HG02642 (cell line): Measurements from ENCODE around the gene SBK1.
"Not testable (repeated sequence)": the region's sequence is repeated elsewhere in the genome, so short reads cannot be mapped to it uniquely, and the experiment has no call there.

Source experiments
- ATAC-seq: cut with Tn5 transposase; IDR thresholded peaks from one replicate; pipeline ENCODE4 v1.9.1; 2021; ENCODE audit warnings: mild to moderate bottlenecking; ENCODE audit not compliant: unreplicated experiment, poor library complexity

Gene SBK1

GRCh38 chr16:28291651-28292626 lies at the start of gene SBK1:
Gene SBK1, plus strand, starts transcription at chr16:28292525. Its CDS starts 24,867 bp downstream, at chr16:28317392.
- peak; percentile 93 for ATAC-seq

- not testable (repeated sequence) for ATAC-seq
These were observed 42.8 kb upstream of the SBK1 start for GRCh38 chr16:28249483-28249882.

GRCh38 chr16:28250999-28251398 lies 41.3 kb upstream of the SBK1 start:
- ATAC-seq, result no peak

GRCh38 chr16:28254158-28254557 lies 38.2 kb upstream of the SBK1 start:
- ATAC-seq, result no peak

GRCh38 chr16:28255838-28256237 lies 36.5 kb upstream of the SBK1 start:
- ATAC-seq, result no peak

GRCh38 chr16:28257256-28257655 lies 35.1 kb upstream of the SBK1 start:
- no peak for ATAC-seq

GRCh38 chr16:28258567-28258966 lies 33.8 kb upstream of the SBK1 start:
- ATAC-seq, result no peak

GRCh38 chr16:28259091-28259780 lies 33.1 kb upstream of the SBK1 start:
- ATAC-seq, result no peak

GRCh38 chr16:28259781-28260150 lies 32.6 kb upstream of the SBK1 start:
- no peak for ATAC-seq

GRCh38 chr16:28260193-28260592 lies 32.1 kb upstream of the SBK1 start:
- no peak for ATAC-seq

GRCh38 chr16:28261942-28262341 lies 30.4 kb upstream of the SBK1 start:
- ATAC-seq, result no peak

GRCh38 chr16:28263305-28263704 lies 29.0 kb upstream of the SBK1 start:
- no peak for ATAC-seq

GRCh38 chr16:28264656-28265055 lies 27.7 kb upstream of the SBK1 start:
- ATAC-seq, result no peak

- no peak for ATAC-seq
These were observed 26.5 kb upstream of the SBK1 start for GRCh38 chr16:28265822-28266221.

GRCh38 chr16:28267356-28267755 lies 25.0 kb upstream of the SBK1 start:
- ATAC-seq, result no peak

GRCh38 chr16:28273511-28273910 lies 18.8 kb upstream of the SBK1 start:
- no peak for ATAC-seq

GRCh38 chr16:28274676-28275075 lies 17.6 kb upstream of the SBK1 start:
- ATAC-seq, result no peak

GRCh38 chr16:28276301-28276700 lies 16.0 kb upstream of the SBK1 start:
- no peak for ATAC-seq

- peak; percentile 62 for ATAC-seq
These were observed 14.6 kb upstream of the SBK1 start for GRCh38 chr16:28277537-28278388.

GRCh38 chr16:28279006-28279405 lies 13.3 kb upstream of the SBK1 start:
- ATAC-seq, result no peak
